PFSK-1 (cell line): ENCODE results near the gene PLEKHM2.

Experiments
- FOXP2 ChIP-seq: optimal IDR thresholded peaks from 2 replicates; pipeline ENCODE3; 2011; ENCODE audit warnings: borderline replicate concordance, control low read depth, inconsistent platforms; ENCODE audit not compliant: insufficient read depth; ENCODE audit errors: extremely low read length, extremely low read depth
- POLR2AphosphoS5 ChIP-seq: IDR thresholded peaks from 2 replicates; pipeline ENCODE4 v1.6.1; 2012; ENCODE audit warnings: low read depth, mild to moderate bottlenecking, control low read depth, low read length, moderate library complexity
- REST ChIP-seq, 2 experiments: IDR thresholded peaks; 2 replicates each; pipeline versions ENCODE4 v1.6.1 to v1.8.0; 2011 to 2012; ENCODE audit warnings: low read depth in 2 of 2, low read length in 2 of 2, control low read depth in 1 of 2, inconsistent platforms in 1 of 2, mild to moderate bottlenecking in 1 of 2, moderate library complexity in 1 of 2; ENCODE audit not compliant: insufficient read depth in 1 of 2
- SIN3A ChIP-seq: IDR thresholded peaks from 2 replicates; pipeline ENCODE4 v1.6.1; 2012; ENCODE audit warnings: mild to moderate bottlenecking, low read length, moderate library complexity, borderline replicate concordance; ENCODE audit not compliant: insufficient read depth
- TAF1 ChIP-seq: IDR thresholded peaks from 2 replicates; pipeline ENCODE4 v1.6.1; 2012; ENCODE audit warnings: low read length, control low read depth, borderline replicate concordance; ENCODE audit not compliant: insufficient read depth

Gene PLEKHM2

GRCh38 chr1:15706751-15707150 is 22.6 kb downstream of the PLEKHM2 start:
- TF ChIP-seq SIN3A, result no peak
- no peak for TF ChIP-seq TAF1
- no peak for TF ChIP-seq REST (IDR thresholded peaks at IDR 0.05; ENCODE audit: insufficient read depth in 1 of 2, low read depth in 2 of 2, low read length in 2 of 2)

- TF ChIP-seq POLR2AphosphoS5, result no peak
- TF ChIP-seq FOXP2, result no peak
- no peak for TF ChIP-seq TAF1
- TF ChIP-seq SIN3A, result no peak
- TF ChIP-seq REST (IDR thresholded peaks at IDR 0.05; ENCODE audit: insufficient read depth in 1 of 2, low read depth in 2 of 2, low read length in 2 of 2), result no peak
Measured at GRCh38 chr1:15707239-15707925, 23.3 kb downstream of the PLEKHM2 start.

- no peak for TF ChIP-seq TAF1
- TF ChIP-seq REST (IDR thresholded peaks at IDR 0.05; ENCODE audit: insufficient read depth in 1 of 2, low read depth in 2 of 2, low read length in 2 of 2), result no peak
- no peak for TF ChIP-seq FOXP2
- TF ChIP-seq SIN3A, result no peak
- no peak for TF ChIP-seq POLR2AphosphoS5
Measured at GRCh38 chr1:15708486-15709137, 24.5 kb downstream of the PLEKHM2 start.

GRCh38 chr1:15709226-15709625 is 25.1 kb downstream of the PLEKHM2 start:
- no peak for TF ChIP-seq POLR2AphosphoS5

- TF ChIP-seq SIN3A (no peak), FOXP2 (no peak)
Measured at GRCh38 chr1:15712168-15712567, 28.0 kb downstream of the PLEKHM2 start.

GRCh38 chr1:15714406-15715136 is 30.5 kb downstream of the PLEKHM2 start:
- TF ChIP-seq TAF1, result no peak
- no peak for TF ChIP-seq REST (IDR thresholded peaks at IDR 0.05; ENCODE audit: insufficient read depth in 1 of 2, low read depth in 2 of 2, low read length in 2 of 2)
- TF ChIP-seq FOXP2, result no peak
- TF ChIP-seq SIN3A, result no peak
- TF ChIP-seq POLR2AphosphoS5, result no peak
